ENCODE results near the gene HEATR5B.

Gene HEATR5B

GRCh38 chr2:37083873-37084794, at the start of gene HEATR5B, which contains the start of gene GPATCH11:
HEATR5B (minus strand) TSS chr2:37084372; CDS start chr2:37083414, 958 bp downstream.
GPATCH11 (plus strand) TSS chr2:37084518; CDS start chr2:37088382, 3,864 bp downstream.
- H3K9me3 Mint-ChIP-seq, result no peaks in the 10 kb centered on the region
- H3K36me3 Mint-ChIP-seq (ENCODE audit: low read depth), result peaks cover 40% of the 10 kb centered on the region
- H3K27me3 Mint-ChIP-seq, result no peaks in the 10 kb centered on the region
- no peaks in the 10 kb centered on the region for H3K4me1 Mint-ChIP-seq (ENCODE audit: low read depth)
- no peak within 1 kb of the TSS for H3K4me3 Mint-ChIP-seq
- no peak within 1 kb of the TSS for H3K27ac Mint-ChIP-seq

GRCh38 chr2:37132914-37133313, 48.7 kb upstream of the HEATR5B start:
- Mint-ChIP-seq H3K4me1 (ENCODE audit: low read depth) (no peaks in the 10 kb centered on the region), H3K27ac (no peak overlapping the region), H3K4me3 (no peak overlapping the region), H3K36me3 (ENCODE audit: low read depth) (peaks cover 53% of the 10 kb centered on the region), H3K27me3 (no peaks in the 10 kb centered on the region), H3K9me3 (no peaks in the 10 kb centered on the region)

- H3K9me3 Mint-ChIP-seq, result no peaks in the 10 kb centered on the region
- no peaks in the 10 kb centered on the region for H3K27me3 Mint-ChIP-seq
- H3K4me3 Mint-ChIP-seq, result no peak overlapping the region
- peaks cover 69% of the 10 kb centered on the region for H3K36me3 Mint-ChIP-seq (ENCODE audit: low read depth)
- H3K4me1 Mint-ChIP-seq (ENCODE audit: low read depth), result no peaks in the 10 kb centered on the region
- H3K27ac Mint-ChIP-seq, result no peak overlapping the region
Measured at GRCh38 chr2:37125416-37125815, 41.2 kb upstream of the HEATR5B start.

- no peak overlapping the region for H3K4me3 Mint-ChIP-seq
- no peaks in the 10 kb centered on the region for H3K9me3 Mint-ChIP-seq
- H3K4me1 Mint-ChIP-seq (ENCODE audit: low read depth), result no peaks in the 10 kb centered on the region
- H3K27ac Mint-ChIP-seq, result no peak overlapping the region
- H3K36me3 Mint-ChIP-seq (ENCODE audit: low read depth), result peaks cover 61% of the 10 kb centered on the region
- no peaks in the 10 kb centered on the region for H3K27me3 Mint-ChIP-seq
Measured at GRCh38 chr2:37119157-37119556, 35.0 kb upstream of the HEATR5B start.

- Mint-ChIP-seq H3K4me3 (no peak overlapping the region), H3K36me3 (ENCODE audit: low read depth) (peaks cover 60% of the 10 kb centered on the region), H3K4me1 (ENCODE audit: low read depth) (no peaks in the 10 kb centered on the region), H3K9me3 (no peaks in the 10 kb centered on the region), H3K27me3 (no peaks in the 10 kb centered on the region), H3K27ac (no peak overlapping the region)
Measured at GRCh38 chr2:37117566-37117965, 33.4 kb upstream of the HEATR5B start.

GRCh38 chr2:37111958-37112357, 27.8 kb upstream of the HEATR5B start:
- Mint-ChIP-seq H3K4me3 (no peak overlapping the region), H3K27me3 (no peaks in the 10 kb centered on the region), H3K9me3 (no peaks in the 10 kb centered on the region), H3K27ac (no peak overlapping the region), H3K36me3 (ENCODE audit: low read depth) (peaks cover 70% of the 10 kb centered on the region), H3K4me1 (ENCODE audit: low read depth) (no peaks in the 10 kb centered on the region)

GRCh38 chr2:37110306-37111212, 26.4 kb upstream of the HEATR5B start:
- Mint-ChIP-seq H3K27ac (no peak overlapping the region), H3K4me3 (no peak overlapping the region), H3K4me1 (ENCODE audit: low read depth) (no peaks in the 10 kb centered on the region), H3K9me3 (no peaks in the 10 kb centered on the region), H3K27me3 (no peaks in the 10 kb centered on the region), H3K36me3 (ENCODE audit: low read depth) (peaks cover 68% of the 10 kb centered on the region)

GRCh38 chr2:37109523-37109922, 25.4 kb upstream of the HEATR5B start:
- no peaks in the 10 kb centered on the region for H3K27me3 Mint-ChIP-seq
- peaks cover 71% of the 10 kb centered on the region for H3K36me3 Mint-ChIP-seq (ENCODE audit: low read depth)
- no peak overlapping the region for H3K27ac Mint-ChIP-seq

GRCh38 chr2:37105150-37105549, 21.0 kb upstream of the HEATR5B start:
- Mint-ChIP-seq H3K36me3 (ENCODE audit: low read depth) (peaks cover 72% of the 10 kb centered on the region), H3K9me3 (no peaks in the 10 kb centered on the region), H3K27me3 (no peaks in the 10 kb centered on the region), H3K27ac (no peak overlapping the region), H3K4me1 (ENCODE audit: low read depth) (no peaks in the 10 kb centered on the region), H3K4me3 (no peak overlapping the region)

More at GRCh38 chr2:37109523-37109922, 25.4 kb upstream of the HEATR5B start:
- H3K9me3 Mint-ChIP-seq, result no peaks in the 10 kb centered on the region
- H3K4me1 Mint-ChIP-seq (ENCODE audit: low read depth), result no peaks in the 10 kb centered on the region
- H3K4me3 Mint-ChIP-seq, result no peak overlapping the region

- no peaks in the 10 kb centered on the region for H3K27me3 Mint-ChIP-seq
- H3K9me3 Mint-ChIP-seq, result no peaks in the 10 kb centered on the region
- no peak overlapping the region for H3K27ac Mint-ChIP-seq
- no peaks in the 10 kb centered on the region for H3K4me1 Mint-ChIP-seq (ENCODE audit: low read depth)
- no peak overlapping the region for H3K4me3 Mint-ChIP-seq
- H3K36me3 Mint-ChIP-seq (ENCODE audit: low read depth), result peaks cover 73% of the 10 kb centered on the region
Measured at GRCh38 chr2:37104178-37104577, 20.0 kb upstream of the HEATR5B start.

- Mint-ChIP-seq H3K9me3 (no peaks in the 10 kb centered on the region), H3K27me3 (no peaks in the 10 kb centered on the region), H3K4me3 (no peak overlapping the region), H3K4me1 (ENCODE audit: low read depth) (no peaks in the 10 kb centered on the region), H3K36me3 (ENCODE audit: low read depth) (peaks cover 67% of the 10 kb centered on the region), H3K27ac (no peak overlapping the region)
Measured at GRCh38 chr2:37102588-37102987, 18.4 kb upstream of the HEATR5B start.

- Mint-ChIP-seq H3K9me3 (no peaks in the 10 kb centered on the region), H3K36me3 (ENCODE audit: low read depth) (peaks cover 64% of the 10 kb centered on the region), H3K27ac (no peak overlapping the region), H3K4me1 (ENCODE audit: low read depth) (no peaks in the 10 kb centered on the region), H3K27me3 (no peaks in the 10 kb centered on the region), H3K4me3 (no peak overlapping the region)
Measured at GRCh38 chr2:37100054-37100453, 15.9 kb upstream of the HEATR5B start.

GRCh38 chr2:37098416-37099118, 14.4 kb upstream of the HEATR5B start:
- Mint-ChIP-seq H3K9me3 (no peaks in the 10 kb centered on the region), H3K4me1 (ENCODE audit: low read depth) (no peaks in the 10 kb centered on the region), H3K4me3 (no peak overlapping the region), H3K36me3 (ENCODE audit: low read depth) (peaks cover 64% of the 10 kb centered on the region), H3K27ac (no peak overlapping the region), H3K27me3 (no peaks in the 10 kb centered on the region)

- no peaks in the 10 kb centered on the region for H3K9me3 Mint-ChIP-seq
- H3K4me1 Mint-ChIP-seq (ENCODE audit: low read depth), result no peaks in the 10 kb centered on the region
- H3K4me3 Mint-ChIP-seq, result no peak overlapping the region
- peaks cover 74% of the 10 kb centered on the region for H3K36me3 Mint-ChIP-seq (ENCODE audit: low read depth)
- H3K27me3 Mint-ChIP-seq, result no peaks in the 10 kb centered on the region
- no peak overlapping the region for H3K27ac Mint-ChIP-seq
Measured at GRCh38 chr2:37096568-37096967, 12.4 kb upstream of the HEATR5B start.
